HepG2 (cell line): Measurements from ENCODE around the gene DNAH8. TPM values are rescaled to one million over a fixed set of nuclear protein-coding genes. Genes with fewer than 3 reads are reported as not detected.

Experiments
- ATAC-seq: fragments of 200-7000 bp; cut with Tn5 transposase; 3 replicates; pipeline ENCODE4 v1.9.1; 2020; ENCODE audit warnings: mild to moderate bottlenecking, moderate library complexity
- BruUV-seq: library from RNA; stranded (reverse); fragments of 400-500 nt; replicated peaks from 2 replicates; lab custom pipeline; 2021; lab: Mats Ljungman, UMichigan
- CTCF ChIA-PET: fragments of 300-600 bp; formaldehyde crosslinking; extraction: SDS; loops from one replicate; lab custom pipeline; 2021; ENCODE audit warnings: low total read pairs, inconsistent platforms, low intra/inter-chr PET ratio; lab: Yijun Ruan, JAX
- POLR2A ChIA-PET: fragments of 350-600 bp; sonication (Branson Sonifier 250); formaldehyde crosslinking; loops from one replicate; lab custom pipeline; 2020; ENCODE audit warnings: antibody characterized with exemption, inconsistent platforms; lab: Yijun Ruan, JAX
- DNase-seq: peaks from one replicate; pipeline ENCODE4 v3.0.0-alpha.2; 2015; ENCODE audit warnings: low spot score
- FAIRE-seq: peaks from 3 replicates; lab custom pipeline; 2011; peaks lifted over from hg19 to GRCh38; lab: Jason Lieb, UNC
- H2AFZ ChIP-seq: one replicate; pipeline ENCODE4 v1.6.1; 2011; ENCODE audit warnings: low read length, inconsistent platforms
- H3K27ac ChIP-seq: fragments of 300-600 bp; 3 replicates; pipeline ENCODE4 v1.8.0; 2011; ENCODE audit warnings: mixed run types, mild to moderate bottlenecking, mixed read lengths, low read length, inconsistent platforms; ENCODE audit not compliant: insufficient read depth; ENCODE audit errors: extremely low read length
- H3K27me3 ChIP-seq, 2 experiments: fragments of 200-600 bp in 1 of 2; 2 replicates in 1 of 2; 3 replicates in 1 of 2; pipeline versions ENCODE4 v1.6.0 to v1.8.0; 2011; ENCODE audit warnings: low read length in 2 of 2, mild to moderate bottlenecking in 2 of 2, moderate library complexity in 2 of 2, inconsistent platforms in 1 of 2; ENCODE audit not compliant: insufficient read depth in 2 of 2, control insufficient read depth in 1 of 2
- H3K36me3 ChIP-seq, 2 experiments: fragments of 200-600 bp in 1 of 2; replicated peaks in 1 of 2; 2 replicates in 1 of 2; 3 replicates in 1 of 2; pipeline versions ENCODE4 v1.5.1 to v1.8.0; 2011; ENCODE audit warnings: low read length in 2 of 2, inconsistent platforms in 1 of 2; ENCODE audit not compliant: insufficient read depth in 2 of 2, control insufficient read depth in 1 of 2
- H3K4me1 ChIP-seq: 2 replicates; pipeline ENCODE4 v1.5.1; 2012; ENCODE audit warnings: low read length, inconsistent platforms; ENCODE audit not compliant: insufficient read depth
- H3K4me2 ChIP-seq: 2 replicates; pipeline ENCODE4 v1.6.0; 2011; ENCODE audit warnings: low read depth, low read length, inconsistent platforms
- H3K4me3 ChIP-seq, 3 experiments: fragments of 200-600 bp in 1 of 3; sonication (generic), shearing (Covaris generic) in 1 of 3; replicated peaks in 1 of 3; 2 replicates each; pipeline ENCODE4 v1.5.1; 2011 to 2016; ENCODE audit warnings: low read length in 3 of 3, inconsistent platforms in 2 of 3, low read depth in 2 of 3, mild to moderate bottlenecking in 2 of 3, control low read depth in 1 of 3, mixed read lengths in 1 of 3; ENCODE audit not compliant: insufficient read depth in 1 of 3
- H3K79me2 ChIP-seq: one replicate; pipeline ENCODE4 v1.6.1; 2011; ENCODE audit warnings: low read length, inconsistent platforms; ENCODE audit not compliant: insufficient read depth
- H3K9ac ChIP-seq: 2 replicates; pipeline ENCODE4 v1.6.0; 2011; ENCODE audit warnings: mild to moderate bottlenecking, low read depth, low read length, inconsistent platforms; ENCODE audit not compliant: insufficient read depth
- H3K9me3 ChIP-seq: 2 replicates; pipeline ENCODE4 v1.5.1; 2012; ENCODE audit warnings: mild to moderate bottlenecking, low read length
- H4K20me1 ChIP-seq: 2 replicates; pipeline ENCODE4 v1.6.0; 2011; ENCODE audit warnings: inconsistent platforms, mild to moderate bottlenecking, low read length, moderate library complexity; ENCODE audit not compliant: insufficient read depth
- ATF4 ChIP-seq, 2 experiments: fragments of 450-650 bp in 1 of 2; sonication (generic) in 1 of 2; formaldehyde crosslinking; IDR thresholded peaks; 2 replicates each; pipeline versions ENCODE4 v1.5.0 to v1.8.0; 2020 to 2022; ENCODE audit warnings: mild to moderate bottlenecking in 1 of 2, missing genetic modification reagents in 1 of 2
- TMF1 ChIP-seq: sonication (generic); formaldehyde crosslinking; IDR thresholded peaks from 2 replicates; pipeline ENCODE4 v1.8.1; 2022; ENCODE audit warnings: low read depth, missing genetic modification reagents
- ZFP62 ChIP-seq: sonication (generic); formaldehyde crosslinking; IDR thresholded peaks from 2 replicates; pipeline ENCODE4 v1.4.0; 2020; ENCODE audit warnings: missing genetic modification reagents
- ZNF138 ChIP-seq: sonication (generic); formaldehyde crosslinking; IDR thresholded peaks from 2 replicates; pipeline ENCODE4 v1.5.0; 2020; ENCODE audit warnings: mild to moderate bottlenecking, low read depth, missing genetic modification reagents
- ZNF800 ChIP-seq: sonication (generic); formaldehyde crosslinking; IDR thresholded peaks from 2 replicates; pipeline ENCODE4 v1.4.0; 2020; ENCODE audit warnings: missing genetic modification reagents
- ZNF841 ChIP-seq: sonication (generic); formaldehyde crosslinking; IDR thresholded peaks from 2 replicates; pipeline ENCODE4 v1.8.1; 2023; ENCODE audit warnings: missing genetic modification reagents, borderline replicate concordance
- WGBS: methylation state at CpG from one replicate; pipeline ENCODE4 v1.1.6; 2017; ENCODE audit warnings: low lambda C conversion rate; 5-methylcytosine and 5-hydroxymethylcytosine counted together
- in situ Hi-C: cut with HindIII; loops from 2 replicates; pipeline ENCODE4 v1.10.0; 2017; ENCODE audit warnings: low pct_unique_long_range_greater_than_20kb; ENCODE audit not compliant: extremely low pct_ligation_motif_present
- intact Hi-C: fragments of 100-400 bp; cut with micrococcal nuclease; formaldehyde crosslinking; loops from one replicate; pipeline ENCODE4 v1.10.0; 2022; ENCODE audit not compliant: unreplicated experiment
- polyA plus RNA-seq, 8 experiments: library from polyadenylated mRNA; depleted of rRNA in 3 of 8; stranded (reverse) in 7 of 8; unstranded in 1 of 8; fragments of >200 nt; fragmentation: Illumina TruSeq in 4 of 8; extraction: Trizol in 4 of 8; gene quantifications; 2 replicates each; pipeline versions ENCODE4 v1.2.1 to v1.2.3, GENCODE V29; 2011 to 2016; ENCODE audit warnings: low read depth in 4 of 8, missing spikeins in 1 of 8, mixed read lengths in 1 of 8; ENCODE audit not compliant: insufficient read depth in 1 of 8
- total RNA-seq, 5 experiments: library from RNA; depleted of rRNA; stranded (reverse); fragments of >200 nt; fragmentation: Illumina TruSeq; extraction: Trizol; gene quantifications; 2 replicates each; pipeline ENCODE4 v1.2.3, GENCODE V29; 2016; ENCODE audit warnings: low read depth in 1 of 5
- TF ChIP-seq, protein P1 (sequence below): sonication (generic); formaldehyde crosslinking; IDR thresholded peaks from one replicate; pipeline ENCODE4 v1.5.1; 2020; ENCODE audit warnings: mild to moderate bottlenecking, missing genetic modification reagents; ENCODE audit errors: not compliant biosample characterization

The DNAH8 gene
- total and polyA plus RNA-seq, 2 of the 13 experiments (the other 11 are each of a cell fraction or from before 2014, with no cell fraction given) = not detected

- BruUV-seq = no TSS peak
- H3K4me3 ChIP-seq = no peak overlapping the region
- in situ Hi-C loops = no loop called here
- ChIA-PET CTCF (no interaction called here), POLR2A (no interaction called here)
- DNase-seq (no peak), ATAC-seq (no peak), FAIRE-seq (no peak)
- no peak overlapping the region for H3K4me2 ChIP-seq
- no peak for TF ChIP-seq ZNF138 (CRISPR knock-in tag)
- no peak for TF ChIP-seq TMF1 (CRISPR knock-in tag)
- TF ChIP-seq ATF4 (CRISPR knock-in tag; IDR thresholded peaks at IDR 0.05) = no peak
- no peak overlapping the region for H2AFZ ChIP-seq
- 23% methylated on average over 3 of the region's 3 CpGs for WGBS
- no peaks in the 10 kb centered on the region for H3K36me3 ChIP-seq
- intact Hi-C loops = no loop called here
- H4K20me1 ChIP-seq = no peaks in the 10 kb centered on the region
- H3K9ac ChIP-seq = no peak overlapping the region
- no peaks in the 10 kb centered on the region for H3K9me3 ChIP-seq
- no peak overlapping the region for H3K27ac ChIP-seq
- H3K79me2 ChIP-seq = no peaks in the 10 kb centered on the region
- peaks cover 2 to 36% of the 10 kb centered on the region in 2 experiments; a peak in 4 of 5 replicates for H3K27me3 ChIP-seq
- H3K4me1 ChIP-seq = no peaks in the 10 kb centered on the region
Observed at GRCh38 chr6:39043776-39044175, 328.7 kb downstream of the DNAH8 start.

- no peaks in the 10 kb centered on the region for H3K4me1 ChIP-seq
- DNase-seq = no peak
- WGBS = 52% methylated on average over 4 of the region's 4 CpGs
- no peak overlapping the region for H3K4me2 ChIP-seq
- H3K4me3 ChIP-seq = no peak overlapping the region
- ATAC-seq = no peak
- BruUV-seq = no TSS peak
- no peaks in the 10 kb centered on the region for H3K9me3 ChIP-seq
- no peaks in the 10 kb centered on the region for H3K79me2 ChIP-seq
- no peak overlapping the region for H2AFZ ChIP-seq
- POLR2A ChIA-PET = no interaction called here
- intact Hi-C loops (no loop called here), in situ Hi-C loops (no loop called here)
- CTCF ChIA-PET = no interaction called here
- no peak overlapping the region for H3K27ac ChIP-seq
- no peaks in the 10 kb centered on the region for H4K20me1 ChIP-seq
- H3K27me3 ChIP-seq = peaks cover 2 to 39% of the 10 kb centered on the region in 2 experiments
- H3K36me3 ChIP-seq = no peaks in the 10 kb centered on the region
- FAIRE-seq = no peak
- no peak overlapping the region for H3K9ac ChIP-seq
- TF ChIP-seq ZNF841 (CRISPR knock-in tag) = no peak
- TF ChIP-seq, protein P1, sequence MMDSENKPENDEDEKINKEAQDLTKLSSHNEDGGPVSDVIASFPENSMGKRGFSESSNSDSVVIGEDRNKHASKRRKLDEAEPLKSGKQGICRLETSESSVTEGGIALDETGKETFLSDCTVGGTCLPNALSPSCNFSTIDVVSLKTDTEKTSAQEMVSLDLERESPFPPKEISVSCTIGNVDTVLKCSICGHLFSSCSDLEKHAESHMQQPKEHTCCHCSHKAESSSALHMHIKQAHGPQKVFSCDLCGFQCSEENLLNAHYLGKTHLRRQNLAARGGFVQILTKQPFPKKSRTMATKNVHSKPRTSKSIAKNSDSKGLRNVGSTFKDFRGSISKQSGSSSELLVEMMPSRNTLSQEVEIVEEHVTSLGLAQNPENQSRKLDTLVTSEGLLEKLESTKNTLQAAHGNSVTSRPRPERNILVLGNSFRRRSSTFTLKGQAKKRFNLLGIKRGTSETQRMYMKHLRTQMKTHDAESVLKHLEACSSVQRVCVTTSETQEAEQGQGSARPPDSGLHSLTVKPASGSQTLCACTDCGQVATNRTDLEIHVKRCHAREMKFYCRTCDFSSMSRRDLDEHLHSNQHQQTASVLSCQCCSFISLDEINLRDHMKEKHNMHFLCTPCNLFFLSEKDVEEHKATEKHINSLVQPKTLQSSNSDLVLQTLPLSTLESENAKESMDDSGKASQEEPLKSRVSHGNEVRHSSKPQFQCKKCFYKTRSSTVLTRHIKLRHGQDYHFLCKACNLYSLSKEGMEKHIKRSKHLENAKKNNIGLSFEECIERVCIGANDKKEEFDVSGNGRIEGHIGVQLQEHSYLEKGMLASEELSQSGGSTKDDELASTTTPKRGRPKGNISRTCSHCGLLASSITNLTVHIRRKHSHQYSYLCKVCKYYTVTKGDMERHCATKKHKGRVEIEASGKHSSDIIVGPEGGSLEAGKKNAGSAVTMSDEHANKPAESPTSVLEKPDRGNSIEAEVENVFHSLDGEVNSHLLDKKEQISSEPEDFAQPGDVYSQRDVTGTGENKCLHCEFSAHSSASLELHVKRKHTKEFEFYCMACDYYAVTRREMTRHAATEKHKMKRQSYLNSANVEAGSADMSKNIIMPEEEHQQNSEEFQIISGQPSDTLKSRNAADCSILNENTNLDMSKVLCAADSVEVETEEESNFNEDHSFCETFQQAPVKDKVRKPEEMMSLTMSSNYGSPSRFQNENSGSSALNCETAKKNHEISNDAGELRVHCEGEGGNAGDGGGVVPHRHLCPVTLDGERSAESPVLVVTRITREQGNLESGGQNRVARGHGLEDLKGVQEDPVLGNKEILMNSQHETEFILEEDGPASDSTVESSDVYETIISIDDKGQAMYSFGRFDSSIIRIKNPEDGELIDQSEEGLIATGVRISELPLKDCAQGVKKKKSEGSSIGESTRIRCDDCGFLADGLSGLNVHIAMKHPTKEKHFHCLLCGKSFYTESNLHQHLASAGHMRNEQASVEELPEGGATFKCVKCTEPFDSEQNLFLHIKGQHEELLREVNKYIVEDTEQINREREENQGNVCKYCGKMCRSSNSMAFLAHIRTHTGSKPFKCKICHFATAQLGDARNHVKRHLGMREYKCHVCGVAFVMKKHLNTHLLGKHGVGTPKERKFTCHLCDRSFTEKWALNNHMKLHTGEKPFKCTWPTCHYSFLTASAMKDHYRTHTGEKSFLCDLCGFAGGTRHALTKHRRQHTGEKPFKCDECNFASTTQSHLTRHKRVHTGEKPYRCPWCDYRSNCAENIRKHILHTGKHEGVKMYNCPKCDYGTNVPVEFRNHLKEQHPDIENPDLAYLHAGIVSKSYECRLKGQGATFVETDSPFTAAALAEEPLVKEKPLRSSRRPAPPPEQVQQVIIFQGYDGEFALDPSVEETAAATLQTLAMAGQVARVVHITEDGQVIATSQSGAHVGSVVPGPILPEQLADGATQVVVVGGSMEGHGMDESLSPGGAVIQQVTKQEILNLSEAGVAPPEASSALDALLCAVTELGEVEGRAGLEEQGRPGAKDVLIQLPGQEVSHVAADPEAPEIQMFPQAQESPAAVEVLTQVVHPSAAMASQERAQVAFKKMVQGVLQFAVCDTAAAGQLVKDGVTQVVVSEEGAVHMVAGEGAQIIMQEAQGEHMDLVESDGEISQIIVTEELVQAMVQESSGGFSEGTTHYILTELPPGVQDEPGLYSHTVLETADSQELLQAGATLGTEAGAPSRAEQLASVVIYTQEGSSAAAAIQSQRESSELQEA = no peak
- TF ChIP-seq ZNF800 = no peak
- TF ChIP-seq ZFP62 (CRISPR knock-in tag) = no peak
Observed at GRCh38 chr6:39044181-39044580, 329.1 kb downstream of the DNAH8 start.
